Stromal cell of bone marrow (primary cell): Measurements from ENCODE around the gene FGF14.
"Not testable (repeated sequence)": the region's sequence is repeated elsewhere in the genome, so short reads cannot be mapped to it uniquely, and the experiment has no call there.

Experiments used
- DNase-seq: peaks from one replicate; pipeline ENCODE4 v3.0.0-alpha.2; 2012; ENCODE audit warnings: low read depth

FGF14 gene

GRCh38 chr13:102136735-102137296 lies 265.0 kb downstream of the FGF14 start:
- DNase-seq, result no peak

GRCh38 chr13:102132777-102133295 lies 269.0 kb downstream of the FGF14 start:
- DNase-seq, result no peak

- DNase-seq, result no peak
Measured at GRCh38 chr13:102131246-102131645, 270.6 kb downstream of the FGF14 start.

GRCh38 chr13:102128216-102128810 lies 273.5 kb downstream of the FGF14 start:
- peak; percentile 25 for DNase-seq

- DNase-seq, result no peak
Measured at GRCh38 chr13:102127153-102127552, 274.7 kb downstream of the FGF14 start.

GRCh38 chr13:102122147-102122546 lies 279.7 kb downstream of the FGF14 start:
- no peak for DNase-seq

GRCh38 chr13:102117175-102117831 lies 284.5 kb downstream of the FGF14 start:
- no peak for DNase-seq

GRCh38 chr13:102103469-102103868 lies 298.4 kb downstream of the FGF14 start:
- DNase-seq, result no peak

GRCh38 chr13:102100234-102100633 lies 301.6 kb downstream of the FGF14 start:
- no peak for DNase-seq

GRCh38 chr13:102097708-102098107 lies 304.1 kb downstream of the FGF14 start:
- DNase-seq, result no peak

- DNase-seq, result not testable (repeated sequence)
Measured at GRCh38 chr13:102093288-102093687, 308.6 kb downstream of the FGF14 start.

GRCh38 chr13:102091231-102091630 lies 310.6 kb downstream of the FGF14 start:
- DNase-seq, result no peak

GRCh38 chr13:102090532-102090931 lies 311.3 kb downstream of the FGF14 start:
- no peak for DNase-seq

GRCh38 chr13:102089722-102090121 lies 312.1 kb downstream of the FGF14 start:
- DNase-seq, result no peak

- no peak for DNase-seq
Measured at GRCh38 chr13:102089177-102089576, 312.7 kb downstream of the FGF14 start.

- DNase-seq, result no peak
Measured at GRCh38 chr13:102073251-102073650, 328.6 kb downstream of the FGF14 start.

GRCh38 chr13:102071711-102072110 lies 330.1 kb downstream of the FGF14 start:
- DNase-seq, result no peak

- DNase-seq, result not testable (repeated sequence)
Measured at GRCh38 chr13:102068323-102068722, 333.5 kb downstream of the FGF14 start.

GRCh38 chr13:102055090-102055779 lies 346.6 kb downstream of the FGF14 start:
- no peak for DNase-seq

GRCh38 chr13:102049853-102050252 lies 352.0 kb downstream of the FGF14 start:
- no peak for DNase-seq

GRCh38 chr13:102045731-102046130 lies 356.1 kb downstream of the FGF14 start:
- DNase-seq, result no peak

- DNase-seq, result no peak
Measured at GRCh38 chr13:102042746-102043145, 359.1 kb downstream of the FGF14 start.

GRCh38 chr13:102041544-102041943 lies 360.3 kb downstream of the FGF14 start:
- no peak for DNase-seq
